GM12878 (cell line): ENCODE measurements around the gene PRC1. TPM values are rescaled to one million over a fixed set of nuclear protein-coding genes. Genes with fewer than 3 reads are reported as not detected.

Experiments used
- ATF3 ChIP-seq: IDR thresholded peaks from 2 replicates; pipeline ENCODE4 v1.6.1; 2011; ENCODE audit warnings: low read depth, mild to moderate bottlenecking, low read length, moderate library complexity, borderline replicate concordance; ENCODE audit errors: extremely low read depth
- BACH1 ChIP-seq: fragments of 450-650 bp; IDR thresholded peaks from 2 replicates; pipeline ENCODE4 v1.6.1; 2017; ENCODE audit warnings: mild to moderate bottlenecking, borderline replicate concordance
- BRCA1 ChIP-seq: IDR thresholded peaks from 2 replicates; pipeline ENCODE4 v1.6.1; 2011; ENCODE audit warnings: low read depth, low read length, improper control_type of control experiment
- CBFB ChIP-seq: IDR thresholded peaks from 2 replicates; pipeline ENCODE4 v1.6.1; 2016; ENCODE audit warnings: antibody characterized with exemption, low read depth
- EGR1 ChIP-seq, 2 experiments: IDR thresholded peaks; 1 replicate in 1 of 2; 2 replicates in 1 of 2; pipeline ENCODE4 v1.6.1; 2011 to 2012; ENCODE audit warnings: low read depth in 2 of 2, low read length in 2 of 2, borderline replicate concordance in 1 of 2, mild to moderate bottlenecking in 1 of 2, moderate library complexity in 1 of 2
- EP300 ChIP-seq, 2 experiments: fragments of 150-350 bp in 1 of 2; IDR thresholded peaks; 2 replicates each; pipeline ENCODE4 v1.6.1; 2011 to 2012; ENCODE audit warnings: low read depth in 2 of 2, low read length in 2 of 2, borderline replicate concordance in 1 of 2, improper control_type of control experiment in 1 of 2, inconsistent platforms in 1 of 2; ENCODE audit not compliant: control insufficient read depth in 1 of 2
- ESRRA ChIP-seq: IDR thresholded peaks from 2 replicates; pipeline ENCODE4 v1.6.1; 2012; ENCODE audit warnings: mild to moderate bottlenecking, low read length, improper control_type of control experiment
- EZH2 ChIP-seq: IDR thresholded peaks from 2 replicates; pipeline ENCODE4 v1.6.1; 2012; ENCODE audit warnings: low read depth, mild to moderate bottlenecking, control low read depth, inconsistent platforms, low read length, borderline replicate concordance; ENCODE audit not compliant: control insufficient read depth
- FOXK2 ChIP-seq: fragments of 450-650 bp; IDR thresholded peaks from 2 replicates; pipeline ENCODE4 v1.6.1; 2017; ENCODE audit warnings: mild to moderate bottlenecking, moderate library complexity
- HCFC1 ChIP-seq: fragments of 150-350 bp; IDR thresholded peaks from 2 replicates; pipeline ENCODE4 v1.6.1; 2014; ENCODE audit warnings: low read length
- IKZF1 ChIP-seq: fragments of 450-650 bp; conservative IDR thresholded peaks from 2 replicates; pipeline ENCODE4 v1.6.1; 2017; ENCODE audit warnings: antibody characterized with exemption, mild to moderate bottlenecking
- JUNB ChIP-seq: IDR thresholded peaks from 2 replicates; pipeline ENCODE4 v1.6.1; 2016; ENCODE audit warnings: antibody characterized with exemption, mild to moderate bottlenecking
- KAT2A ChIP-seq: conservative IDR thresholded peaks from 2 replicates; pipeline ENCODE4 v1.6.1; 2011; ENCODE audit warnings: low read depth, low read length; ENCODE audit not compliant: control insufficient read depth
- MEF2B ChIP-seq: fragments of 450-650 bp; IDR thresholded peaks from 2 replicates; pipeline ENCODE4 v1.6.1; 2018; ENCODE audit warnings: mild to moderate bottlenecking, moderate library complexity; ENCODE audit not compliant: partially characterized antibody, poor library complexity, severe bottlenecking
- NFYB ChIP-seq: IDR thresholded peaks from 2 replicates; pipeline ENCODE4 v1.6.1; 2011; ENCODE audit warnings: low read depth, mild to moderate bottlenecking, low read length, improper control_type of control experiment, moderate library complexity; ENCODE audit not compliant: insufficient read depth
- NR2C2 ChIP-seq: IDR thresholded peaks from 2 replicates; pipeline ENCODE4 v1.6.1; 2011; ENCODE audit warnings: borderline replicate concordance, low read depth; ENCODE audit not compliant: control insufficient read depth, insufficient read length
- RAD21 ChIP-seq: IDR thresholded peaks from 2 replicates; pipeline ENCODE4 v1.6.1; 2011; ENCODE audit warnings: mild to moderate bottlenecking, low read depth, low read length, moderate library complexity; ENCODE audit not compliant: insufficient read depth
- SMAD5 ChIP-seq: IDR thresholded peaks from 2 replicates; pipeline ENCODE4 v1.6.1; 2016; ENCODE audit warnings: antibody characterized with exemption, low read depth
- SMC3 ChIP-seq: IDR thresholded peaks from 2 replicates; pipeline ENCODE4 v1.6.1; 2011; ENCODE audit warnings: low read length, improper control_type of control experiment, borderline replicate concordance
- SREBF1 ChIP-seq: IDR thresholded peaks from 2 replicates; pipeline ENCODE4 v1.6.1; 2012; ENCODE audit warnings: mild to moderate bottlenecking, low read length
- SRF ChIP-seq, 2 experiments: IDR thresholded peaks; 2 replicates each; pipeline ENCODE4 v1.6.1; 2011; ENCODE audit warnings: low read depth in 2 of 2, low read length in 2 of 2, mild to moderate bottlenecking in 1 of 2, moderate library complexity in 1 of 2
- STAT3 ChIP-seq: IDR thresholded peaks from 2 replicates; pipeline ENCODE4 v1.6.1; 2011; ENCODE audit warnings: low read depth, low read length, improper control_type of control experiment
- TCF3 ChIP-seq: IDR thresholded peaks from 2 replicates; pipeline ENCODE4 v1.6.1; 2012; ENCODE audit warnings: low read depth, mild to moderate bottlenecking, low read length, borderline replicate concordance; ENCODE audit not compliant: insufficient read depth
- USF1 ChIP-seq: IDR thresholded peaks from 2 replicates; pipeline ENCODE4 v1.6.1; 2011; ENCODE audit warnings: borderline replicate concordance, low read depth, mild to moderate bottlenecking, moderate library complexity, mixed read lengths, low read length; ENCODE audit not compliant: insufficient read depth; ENCODE audit errors: extremely low read length
- ZNF24 ChIP-seq: fragments of 450-650 bp; IDR thresholded peaks from 2 replicates; pipeline ENCODE4 v1.6.1; 2017; ENCODE audit warnings: antibody characterized with exemption, mild to moderate bottlenecking
- polyA plus RNA-seq, 11 experiments: library from polyadenylated mRNA; depleted of rRNA in 4 of 11; unstranded in 6 of 11; stranded (reverse) in 5 of 11; fragments of >200 nt; fragmentation: Nextera tagmentation in 4 of 11; fragmentation: Illumina TruSeq in 1 of 11; extraction: Ambion mirVana in 4 of 11; extraction: Trizol in 1 of 11; gene quantifications; 1 replicate in 1 of 11; 2 replicates in 10 of 11; pipeline versions ENCODE4 v1.2.1 to v1.2.3, GENCODE V29; 2011 to 2016; ENCODE audit warnings: inconsistent platforms in 2 of 11, missing spikeins in 2 of 11, low read depth in 1 of 11
- total RNA-seq, 4 experiments: library from RNA; depleted of rRNA in 3 of 4; stranded (reverse); fragments of >200 nt in 3 of 4; fragmentation: Illumina TruSeq in 1 of 4; extraction: Trizol in 1 of 4; gene quantifications; 2 replicates each; pipeline versions ENCODE4 v1.2.1 to v1.2.3, GENCODE V29; 2013 to 2021
- TF ChIP-seq, protein P1 (sequence below): fragments of 450-650 bp; IDR thresholded peaks from 2 replicates; pipeline ENCODE4 v1.6.1; 2017; ENCODE audit warnings: mild to moderate bottlenecking, moderate library complexity

Gene PRC1
- total and polyA plus RNA-seq, 10 of the 15 experiments (the other 5 are each of a cell fraction or from before 2014, with no cell fraction given): 100 to 241 (median 131) TPM

- TF ChIP-seq EZH2: no peak
- TF ChIP-seq NR2C2: no peak
- no peak for TF ChIP-seq CBFB
- TF ChIP-seq ESRRA: no peak
- TF ChIP-seq FOXK2: no peak
- no peak for TF ChIP-seq JUNB
- TF ChIP-seq, protein P1, sequence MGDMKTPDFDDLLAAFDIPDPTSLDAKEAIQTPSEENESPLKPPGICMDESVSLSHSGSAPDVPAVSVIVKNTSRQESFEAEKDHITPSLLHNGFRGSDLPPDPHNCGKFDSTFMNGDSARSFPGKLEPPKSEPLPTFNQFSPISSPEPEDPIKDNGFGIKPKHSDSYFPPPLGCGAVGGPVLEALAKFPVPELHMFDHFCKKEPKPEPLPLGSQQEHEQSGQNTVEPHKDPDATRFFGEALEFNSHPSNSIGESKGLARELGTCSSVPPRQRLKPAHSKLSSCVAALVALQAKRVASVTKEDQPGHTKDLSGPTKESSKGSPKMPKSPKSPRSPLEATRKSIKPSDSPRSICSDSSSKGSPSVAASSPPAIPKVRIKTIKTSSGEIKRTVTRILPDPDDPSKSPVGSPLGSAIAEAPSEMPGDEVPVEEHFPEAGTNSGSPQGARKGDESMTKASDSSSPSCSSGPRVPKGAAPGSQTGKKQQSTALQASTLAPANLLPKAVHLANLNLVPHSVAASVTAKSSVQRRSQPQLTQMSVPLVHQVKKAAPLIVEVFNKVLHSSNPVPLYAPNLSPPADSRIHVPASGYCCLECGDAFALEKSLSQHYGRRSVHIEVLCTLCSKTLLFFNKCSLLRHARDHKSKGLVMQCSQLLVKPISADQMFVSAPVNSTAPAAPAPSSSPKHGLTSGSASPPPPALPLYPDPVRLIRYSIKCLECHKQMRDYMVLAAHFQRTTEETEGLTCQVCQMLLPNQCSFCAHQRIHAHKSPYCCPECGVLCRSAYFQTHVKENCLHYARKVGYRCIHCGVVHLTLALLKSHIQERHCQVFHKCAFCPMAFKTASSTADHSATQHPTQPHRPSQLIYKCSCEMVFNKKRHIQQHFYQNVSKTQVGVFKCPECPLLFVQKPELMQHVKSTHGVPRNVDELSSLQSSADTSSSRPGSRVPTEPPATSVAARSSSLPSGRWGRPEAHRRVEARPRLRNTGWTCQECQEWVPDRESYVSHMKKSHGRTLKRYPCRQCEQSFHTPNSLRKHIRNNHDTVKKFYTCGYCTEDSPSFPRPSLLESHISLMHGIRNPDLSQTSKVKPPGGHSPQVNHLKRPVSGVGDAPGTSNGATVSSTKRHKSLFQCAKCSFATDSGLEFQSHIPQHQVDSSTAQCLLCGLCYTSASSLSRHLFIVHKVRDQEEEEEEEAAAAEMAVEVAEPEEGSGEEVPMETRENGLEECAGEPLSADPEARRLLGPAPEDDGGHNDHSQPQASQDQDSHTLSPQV: no peak
- no peak for TF ChIP-seq EP300 (IDR thresholded peaks at IDR 0.05; ENCODE audit: borderline replicate concordance in 1 of 2, control insufficient read depth in 1 of 2, low read depth in 2 of 2, low read length in 2 of 2)
- no peak for TF ChIP-seq STAT3
- TF ChIP-seq BACH1: 0 out of 2 replicates have a peak, but pooled peaks have one; percentile 21
- no peak for TF ChIP-seq HCFC1
- TF ChIP-seq SREBF1: no peak
- TF ChIP-seq BRCA1: no peak
- 0 out of 4 replicates have a peak, but pooled peaks of 1 of the 2 experiments have one; percentile 33 for TF ChIP-seq SRF (IDR thresholded peaks at IDR 0.05; ENCODE audit: low read depth in 2 of 2, low read length in 2 of 2)
- TF ChIP-seq MEF2B: no peak
- TF ChIP-seq KAT2A: no peak
- no peak for TF ChIP-seq SMAD5
- TF ChIP-seq USF1: no peak
- no peak for TF ChIP-seq EGR1 (IDR thresholded peaks at IDR 0.05; ENCODE audit: borderline replicate concordance in 1 of 2, low read depth in 2 of 2, low read length in 2 of 2)
- TF ChIP-seq RAD21: peak; percentile 79
- peak; percentile 74; the same call in 1 of the 2 replicates for TF ChIP-seq TCF3
- TF ChIP-seq IKZF1: peak; percentile 16; the same call in 1 of the 2 replicates
- TF ChIP-seq ZNF24: no peak
- peak; percentile 67 for TF ChIP-seq SMC3
- TF ChIP-seq NFYB: no peak
- no peak for TF ChIP-seq ATF3
Measured at GRCh38 chr15:90956274-90957030, 37.9 kb downstream of the PRC1 start (continued).
